ENCODE data around the gene SUGCT. TPM values are rescaled to one million over a fixed set of nuclear protein-coding genes. Genes with fewer than 3 reads are reported as not detected.

Gene SUGCT
- total RNA-seq, 3 donors from 2014 or later (not counting 1 experiment from before 2014, with no cell fraction given) = 0.40 to 0.59 TPM; not detected in 1

GRCh38 chr7:40582539-40582938 lies 447.7 kb downstream of the SUGCT start:
- TF ChIP-seq, protein P1, sequence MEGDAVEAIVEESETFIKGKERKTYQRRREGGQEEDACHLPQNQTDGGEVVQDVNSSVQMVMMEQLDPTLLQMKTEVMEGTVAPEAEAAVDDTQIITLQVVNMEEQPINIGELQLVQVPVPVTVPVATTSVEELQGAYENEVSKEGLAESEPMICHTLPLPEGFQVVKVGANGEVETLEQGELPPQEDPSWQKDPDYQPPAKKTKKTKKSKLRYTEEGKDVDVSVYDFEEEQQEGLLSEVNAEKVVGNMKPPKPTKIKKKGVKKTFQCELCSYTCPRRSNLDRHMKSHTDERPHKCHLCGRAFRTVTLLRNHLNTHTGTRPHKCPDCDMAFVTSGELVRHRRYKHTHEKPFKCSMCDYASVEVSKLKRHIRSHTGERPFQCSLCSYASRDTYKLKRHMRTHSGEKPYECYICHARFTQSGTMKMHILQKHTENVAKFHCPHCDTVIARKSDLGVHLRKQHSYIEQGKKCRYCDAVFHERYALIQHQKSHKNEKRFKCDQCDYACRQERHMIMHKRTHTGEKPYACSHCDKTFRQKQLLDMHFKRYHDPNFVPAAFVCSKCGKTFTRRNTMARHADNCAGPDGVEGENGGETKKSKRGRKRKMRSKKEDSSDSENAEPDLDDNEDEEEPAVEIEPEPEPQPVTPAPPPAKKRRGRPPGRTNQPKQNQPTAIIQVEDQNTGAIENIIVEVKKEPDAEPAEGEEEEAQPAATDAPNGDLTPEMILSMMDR (IDR thresholded peaks at IDR 0.05) = no peak
- 92% methylated on average over 4 of the region's 5 CpGs for WGBS (ENCODE audit: insufficient coverage)
- intact Hi-C loops (cut with micrococcal nuclease) = no loop called here

DNA sequence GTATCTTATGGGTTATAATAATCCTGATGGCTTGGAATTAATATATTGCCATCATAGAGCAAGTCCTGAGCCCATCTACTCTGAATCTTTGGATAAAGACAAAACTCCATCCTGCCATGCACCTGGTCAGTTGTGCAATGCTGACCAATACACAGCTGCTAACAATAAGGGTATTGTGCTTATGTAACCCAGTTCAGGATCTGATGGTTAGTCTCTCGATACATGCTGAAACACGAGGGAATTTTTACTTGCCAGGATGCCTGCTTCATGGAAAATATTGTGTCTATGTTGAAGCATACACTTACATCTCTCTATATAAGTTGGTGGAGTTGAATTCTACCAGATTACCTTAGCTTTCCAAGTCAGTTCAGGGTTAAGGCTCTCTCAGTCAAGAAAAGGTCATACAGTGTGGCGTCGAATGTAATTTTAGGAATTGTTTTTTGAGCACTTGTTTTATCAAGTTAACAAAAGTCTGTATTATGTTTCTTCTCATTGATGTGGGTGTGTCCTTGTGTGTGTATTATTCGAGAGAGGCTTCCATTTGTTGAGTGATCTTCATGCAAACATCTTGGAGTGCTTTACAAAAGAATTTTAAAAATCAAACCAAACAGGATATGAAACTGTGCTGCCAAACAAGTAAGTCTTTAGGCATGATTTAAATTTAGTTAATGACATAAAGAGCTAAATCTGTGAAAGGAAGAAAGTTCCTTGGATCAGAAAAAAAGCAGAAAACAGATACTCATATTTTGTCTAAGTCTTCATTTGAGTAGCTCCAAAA lies 449.1 kb downstream of the SUGCT start:
- Histone ChIP-seq H3K36me3 (ENCODE audit: control insufficient read depth, insufficient read depth, low read length) (no peaks in the 10 kb centered on the region), H3K4me3 (ENCODE audit: low read length) (no peak overlapping the region), H3K4me1 (ENCODE audit: control insufficient read depth, insufficient read depth, low read length) (no peaks in the 10 kb centered on the region), H3K27ac (ENCODE audit: low read length) (no peak overlapping the region), H3K27me3 (ENCODE audit: control insufficient read depth, insufficient read depth, low read length) (no peaks in the 10 kb centered on the region), H3K9me3 (ENCODE audit: control insufficient read depth, insufficient read depth, low read length) (no peaks in the 10 kb centered on the region)
- Mint-ChIP-seq H3K27ac (no peak overlapping the region), H3K27me3 (ENCODE audit: low read depth in 2 of 2) (no peaks in the 10 kb centered on the region), H3K4me3 (no peak overlapping the region), H3K4me1 (no peaks in the 10 kb centered on the region), H3K9me3 (no peaks in the 10 kb centered on the region), H3K36me3 (no peaks in the 10 kb centered on the region)
- WGBS (ENCODE audit: insufficient coverage) = 78% methylated on average over 4 of the region's 5 CpGs
- intact Hi-C loops (cut with micrococcal nuclease) = no loop called here
- no peak for ATAC-seq
- TF ChIP-seq, protein P1 (IDR thresholded peaks at IDR 0.05) = no peak
- DNase-seq = no peak

More at GRCh38 chr7:40582539-40582938, 447.7 kb downstream of the SUGCT start:
- Mint-ChIP-seq H3K4me3 (no peak overlapping the region), H3K27me3 (ENCODE audit: low read depth in 2 of 2) (no peaks in the 10 kb centered on the region), H3K4me1 (no peaks in the 10 kb centered on the region), H3K9me3 (no peaks in the 10 kb centered on the region), H3K27ac (no peak overlapping the region), H3K36me3 (no peaks in the 10 kb centered on the region)
- ATAC-seq = no peak
- DNase-seq = no peak
- H3K4me1 ChIP-seq (ENCODE audit: control insufficient read depth, insufficient read depth, low read length) = no peaks in the 10 kb centered on the region
- H3K4me3 ChIP-seq (ENCODE audit: low read length) = no peak overlapping the region
- no peak overlapping the region for H3K27ac ChIP-seq (ENCODE audit: low read length)
- H3K36me3 ChIP-seq (ENCODE audit: control insufficient read depth, insufficient read depth, low read length) = no peaks in the 10 kb centered on the region
- no peaks in the 10 kb centered on the region for H3K27me3 ChIP-seq (ENCODE audit: control insufficient read depth, insufficient read depth, low read length)
- H3K9me3 ChIP-seq (ENCODE audit: control insufficient read depth, insufficient read depth, low read length) = peaks cover 2% of the 10 kb centered on the region

DNA sequence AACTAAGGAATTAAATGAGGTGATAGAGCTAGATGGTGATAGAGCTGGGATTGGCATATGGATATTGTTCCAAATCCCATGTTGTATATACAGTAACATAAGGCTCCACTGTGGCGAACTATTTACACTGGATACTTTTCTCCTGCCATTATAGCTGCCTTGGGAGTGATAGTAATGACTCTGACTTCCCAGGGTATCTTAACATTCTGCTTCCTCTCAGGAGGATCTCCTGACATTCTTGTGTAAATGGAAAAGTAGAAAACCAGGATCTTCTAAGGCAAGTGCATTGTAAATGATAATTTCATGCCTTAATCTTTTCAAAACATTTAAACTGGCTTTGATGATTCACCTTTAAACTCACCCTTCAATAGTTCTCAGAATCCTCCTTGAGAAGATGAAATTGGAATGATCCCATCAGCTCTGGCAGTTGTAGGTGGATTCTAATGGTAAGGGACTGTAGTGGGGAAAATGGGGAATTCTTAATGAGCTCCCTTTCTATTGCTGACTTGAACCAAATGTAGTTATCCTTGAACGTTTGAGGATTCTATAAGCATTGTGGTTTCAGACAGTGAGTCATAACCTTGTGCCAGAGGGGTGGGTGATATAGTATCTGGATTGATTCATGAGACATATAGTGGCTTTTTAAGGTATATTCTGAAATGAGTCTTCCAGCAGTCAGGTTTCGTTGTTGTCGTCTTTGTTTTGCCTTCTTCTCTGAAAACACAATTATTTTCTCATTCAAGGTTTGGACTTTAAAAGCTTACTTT lies 450.0 kb downstream of the SUGCT start:
- H3K27me3 ChIP-seq (ENCODE audit: control insufficient read depth, insufficient read depth, low read length) = no peaks in the 10 kb centered on the region
- intact Hi-C loops (cut with micrococcal nuclease) = no loop called here
- no peak overlapping the region for H3K4me3 ChIP-seq (ENCODE audit: low read length)
- DNase-seq (no peak), ATAC-seq (no peak)
- H3K27ac ChIP-seq (ENCODE audit: low read length) = no peak overlapping the region
- TF ChIP-seq, protein P1 (IDR thresholded peaks at IDR 0.05) = no peak
- H3K9me3 Mint-ChIP-seq = no peaks in the 10 kb centered on the region
- H3K27ac Mint-ChIP-seq = no peak overlapping the region
- H3K27me3 Mint-ChIP-seq (ENCODE audit: low read depth in 2 of 2) = no peaks in the 10 kb centered on the region
- no peaks in the 10 kb centered on the region for H3K4me1 ChIP-seq (ENCODE audit: control insufficient read depth, insufficient read depth, low read length)
- 67% methylated on average over 3 of the region's 4 CpGs for WGBS (ENCODE audit: insufficient coverage)
- no peaks in the 10 kb centered on the region for H3K4me1 Mint-ChIP-seq
- H3K4me3 Mint-ChIP-seq = no peak overlapping the region
- no peaks in the 10 kb centered on the region for H3K36me3 ChIP-seq (ENCODE audit: control insufficient read depth, insufficient read depth, low read length)
- no peaks in the 10 kb centered on the region for H3K36me3 Mint-ChIP-seq
- no peaks in the 10 kb centered on the region for H3K9me3 ChIP-seq (ENCODE audit: control insufficient read depth, insufficient read depth, low read length)
